ENCODE data around the gene PCDHGA12.
"Not testable (repeated sequence)": the region's sequence is repeated elsewhere in the genome, so short reads cannot be mapped to it uniquely, and the experiment has no call there.

The PCDHGA12 gene

GRCh38 chr5:141398608-141399007, 31.7 kb upstream of the PCDHGA12 start:
- Mint-ChIP-seq H3K27me3 (ENCODE audit: low read depth, poor library complexity) (peaks cover 5% of the 10 kb centered on the region), H3K4me3 (no peak overlapping the region), H3K27ac (no peak overlapping the region), H3K36me3 (ENCODE audit: low read depth) (peaks cover 66% of the 10 kb centered on the region), H3K4me1 (no peaks in the 10 kb centered on the region), H3K9me3 (peaks cover 88% of the 10 kb centered on the region)
- no peak for TF ChIP-seq CTCF (IDR thresholded peaks at IDR 0.05)
- no peak for DNase-seq

- Mint-ChIP-seq H3K9me3 (peaks cover 87% of the 10 kb centered on the region), H3K27me3 (ENCODE audit: low read depth, poor library complexity) (peaks cover 5% of the 10 kb centered on the region), H3K36me3 (ENCODE audit: low read depth) (peaks cover 66% of the 10 kb centered on the region), H3K4me3 (peak overlapping the region; percentile 17), H3K27ac (no peak overlapping the region), H3K4me1 (no peaks in the 10 kb centered on the region)
- no peak for DNase-seq
- TF ChIP-seq CTCF (IDR thresholded peaks at IDR 0.05): no peak
Measured at GRCh38 chr5:141399555-141400258, 30.6 kb upstream of the PCDHGA12 start.

- Mint-ChIP-seq H3K4me3 (no peak within 1 kb of the TSS), H3K36me3 (ENCODE audit: low read depth) (peaks cover 70% of the 10 kb centered on the region), H3K27me3 (ENCODE audit: low read depth, poor library complexity) (peaks cover 5% of the 10 kb centered on the region), H3K4me1 (no peaks in the 10 kb centered on the region), H3K9me3 (peaks cover 89% of the 10 kb centered on the region), H3K27ac (no peak within 1 kb of the TSS)
- DNase-seq: no peak
- no peak for TF ChIP-seq CTCF (IDR thresholded peaks at IDR 0.05)
Measured at GRCh38 chr5:141402553-141403243, 27.6 kb upstream of the PCDHGA12 start, which contains the start of gene PCDHGA9. PCDHGA9 (plus strand) TSS chr5:141402778; CDS start chr5:141402953, 175 bp downstream.

- H3K36me3 Mint-ChIP-seq (ENCODE audit: low read depth): peaks cover 77% of the 10 kb centered on the region
- peaks cover 5% of the 10 kb centered on the region for H3K27me3 Mint-ChIP-seq (ENCODE audit: low read depth, poor library complexity)
Measured at GRCh38 chr5:141403387-141403786, 26.9 kb upstream of the PCDHGA12 start.

GRCh38 chr5:141407790-141408505, 22.4 kb upstream of the PCDHGA12 start, which contains the start of gene PCDHGB6:
PCDHGB6 (plus strand) TSS chr5:141408021; CDS start chr5:141408203, 182 bp downstream.
- not testable (repeated sequence) for H3K27me3 Mint-ChIP-seq (ENCODE audit: low read depth, poor library complexity)
- H3K27ac Mint-ChIP-seq: peak within 1 kb of the TSS; percentile 95
- H3K4me3 Mint-ChIP-seq: peak within 1 kb of the TSS; percentile 97
- DNase-seq: peak; percentile 87
- peaks cover 18% of the 10 kb centered on the region for H3K4me1 Mint-ChIP-seq
- H3K9me3 Mint-ChIP-seq: peaks cover 98% of the 10 kb centered on the region
- TF ChIP-seq CTCF (IDR thresholded peaks at IDR 0.05): peak; percentile 86
- peaks cover 88% of the 10 kb centered on the region for H3K36me3 Mint-ChIP-seq (ENCODE audit: low read depth)

More at GRCh38 chr5:141403387-141403786, 26.9 kb upstream of the PCDHGA12 start:
- no peak overlapping the region for H3K27ac Mint-ChIP-seq
- no peak for DNase-seq
- no peak for TF ChIP-seq CTCF (IDR thresholded peaks at IDR 0.05)
- peaks cover 4% of the 10 kb centered on the region for H3K4me1 Mint-ChIP-seq
- H3K9me3 Mint-ChIP-seq: peaks cover 92% of the 10 kb centered on the region
- H3K4me3 Mint-ChIP-seq: no peak overlapping the region

Measured in nephron progenitor cell (in vitro differentiated cells).